ENCODE data around the gene SGPP2.

Gene SGPP2

GRCh38 chr2:222525811-222526210 is 101.5 kb downstream of the SGPP2 start:
- DNase-seq (ENCODE audit: low read depth in 2 of 2), result no peak

GRCh38 chr2:222526480-222527277 is 102.3 kb downstream of the SGPP2 start:
- no peak for DNase-seq (ENCODE audit: low read depth in 2 of 2)

- DNase-seq (ENCODE audit: low read depth in 2 of 2), result no peak
These were observed 108.0 kb downstream of the SGPP2 start for GRCh38 chr2:222532315-222532714.

- DNase-seq (ENCODE audit: low read depth in 2 of 2), result no peak
These were observed 111.1 kb downstream of the SGPP2 start for GRCh38 chr2:222535477-222535876.

- DNase-seq (ENCODE audit: low read depth in 2 of 2), result no peak
These were observed 114.2 kb downstream of the SGPP2 start for GRCh38 chr2:222538535-222538934.

GRCh38 chr2:222544661-222545060 is 120.3 kb downstream of the SGPP2 start:
- DNase-seq (ENCODE audit: low read depth in 2 of 2), result no peak

- no peak for DNase-seq (ENCODE audit: low read depth in 2 of 2)
These were observed 121.8 kb downstream of the SGPP2 start for GRCh38 chr2:222545823-222546795.

- no peak for DNase-seq (ENCODE audit: low read depth in 2 of 2)
These were observed 122.7 kb downstream of the SGPP2 start for GRCh38 chr2:222547083-222547482.

GRCh38 chr2:222548992-222549391 is 124.6 kb downstream of the SGPP2 start:
- DNase-seq (ENCODE audit: low read depth in 2 of 2), result no peak

GRCh38 chr2:222554517-222554916 is 130.2 kb downstream of the SGPP2 start:
- no peak for DNase-seq (ENCODE audit: low read depth in 2 of 2)

- DNase-seq (ENCODE audit: low read depth in 2 of 2), result no peak
These were observed 136.8 kb downstream of the SGPP2 start for GRCh38 chr2:222561151-222561550.

- no peak for DNase-seq (ENCODE audit: low read depth in 2 of 2)
These were observed 137.7 kb downstream of the SGPP2 start for GRCh38 chr2:222561817-222562645.

- no peak for DNase-seq (ENCODE audit: low read depth in 2 of 2)
These were observed 138.9 kb downstream of the SGPP2 start for GRCh38 chr2:222563106-222563718.

GRCh38 chr2:222563936-222564335 is 139.6 kb downstream of the SGPP2 start:
- DNase-seq (ENCODE audit: low read depth in 2 of 2), result no peak

GRCh38 chr2:222566229-222566628 is 141.9 kb downstream of the SGPP2 start:
- no peak for DNase-seq (ENCODE audit: low read depth in 2 of 2)

GRCh38 chr2:222568865-222569264 is 144.5 kb downstream of the SGPP2 start:
- DNase-seq (ENCODE audit: low read depth in 2 of 2), result no peak

- DNase-seq (ENCODE audit: low read depth in 2 of 2), result no peak
These were observed 145.5 kb downstream of the SGPP2 start for GRCh38 chr2:222569826-222570225.

GRCh38 chr2:222572264-222572721 is 147.9 kb downstream of the SGPP2 start:
- DNase-seq (ENCODE audit: low read depth in 2 of 2), result no peak

GRCh38 chr2:222572751-222573174 is 148.4 kb downstream of the SGPP2 start:
- no peak for DNase-seq (ENCODE audit: low read depth in 2 of 2)

- DNase-seq (ENCODE audit: low read depth in 2 of 2), result no peak
These were observed 151.3 kb downstream of the SGPP2 start for GRCh38 chr2:222575618-222576017.

Measured in stimulated activated CD8-positive, alpha-beta memory T cell treated with anti-CD3 and anti-CD28 coated beads, Interleukin-2, amount 100 ng/mL, for 48 hours (primary cell).